HepG2 (cell line): Measurements from ENCODE around the gene MSI2. TPM values are rescaled to one million over a fixed set of nuclear protein-coding genes. Genes with fewer than 3 reads are reported as not detected.

Source experiments
- ADNP ChIP-seq: sonication (generic); formaldehyde crosslinking; IDR thresholded peaks from 2 replicates; pipeline ENCODE4 v1.4.0; 2020; ENCODE audit warnings: missing genetic modification reagents
- CHCHD3 ChIP-seq: sonication (generic); formaldehyde crosslinking; IDR thresholded peaks from 2 replicates; pipeline ENCODE4 v1.8.0; 2022; ENCODE audit warnings: mild to moderate bottlenecking, missing genetic modification reagents, moderate library complexity
- EHMT2 ChIP-seq: fragments of 200-600 bp; sonication (generic); IDR thresholded peaks from 2 replicates; pipeline ENCODE4 v1.7.0; 2017; ENCODE audit warnings: antibody characterized with exemption, low read depth, low read length, borderline replicate concordance
- GATA4 ChIP-seq: sonication (generic); IDR thresholded peaks from 2 replicates; pipeline ENCODE4 v1.6.1; 2016; ENCODE audit warnings: antibody characterized with exemption, low read depth, borderline replicate concordance
- HCFC1 ChIP-seq: fragments of 150-350 bp; IDR thresholded peaks from 2 replicates; pipeline ENCODE4 v1.6.1; 2014; ENCODE audit warnings: low read depth, low read length
- JUND ChIP-seq: sonication (generic); formaldehyde crosslinking; IDR thresholded peaks from 2 replicates; pipeline ENCODE4 v1.8.0; 2022; ENCODE audit warnings: mild to moderate bottlenecking, missing genetic modification reagents
- KMT2A ChIP-seq: sonication (generic); formaldehyde crosslinking; IDR thresholded peaks from 2 replicates; pipeline ENCODE4 v1.4.0; 2020; ENCODE audit warnings: missing genetic modification reagents
- MAFK ChIP-seq, 2 experiments: IDR thresholded peaks in 1 of 2; conservative IDR thresholded peaks in 1 of 2; 2 replicates each; pipeline ENCODE4 v1.6.1; 2011; ENCODE audit warnings: improper control_type of control experiment in 2 of 2, low read length in 2 of 2
- MIER3 ChIP-seq: IDR thresholded peaks from 2 replicates; pipeline ENCODE4 v1.6.1; 2016; ENCODE audit warnings: missing compliant biosample characterization, borderline replicate concordance
- ONECUT2 ChIP-seq: sonication (generic); formaldehyde crosslinking; IDR thresholded peaks from 2 replicates; pipeline ENCODE4 v1.4.0; 2020; ENCODE audit warnings: missing genetic modification reagents
- REXO4 ChIP-seq: sonication (generic); formaldehyde crosslinking; IDR thresholded peaks from 2 replicates; pipeline ENCODE4 v1.8.0; 2022; ENCODE audit warnings: missing genetic modification reagents, mild to moderate bottlenecking, borderline replicate concordance
- SIN3B ChIP-seq: fragments of 150-350 bp; IDR thresholded peaks from 2 replicates; pipeline ENCODE4 v1.6.1; 2014; ENCODE audit warnings: low read length
- SKI ChIP-seq: fragments of 450-650 bp; IDR thresholded peaks from one replicate; pipeline ENCODE4 v1.6.1; 2018; ENCODE audit warnings: mild to moderate bottlenecking; ENCODE audit not compliant: partially characterized antibody
- SMAD1 ChIP-seq: sonication (generic); formaldehyde crosslinking; IDR thresholded peaks from 2 replicates; pipeline ENCODE4 v1.4.0; 2020; ENCODE audit warnings: missing genetic modification reagents, low read depth, mild to moderate bottlenecking, borderline replicate concordance
- SP5 ChIP-seq: IDR thresholded peaks from 2 replicates; pipeline ENCODE4 v1.6.1; 2016; ENCODE audit warnings: low read depth, borderline replicate concordance
- XBP1 ChIP-seq: sonication (generic); formaldehyde crosslinking; IDR thresholded peaks from 2 replicates; pipeline ENCODE4 v1.5.0; 2020; ENCODE audit warnings: missing genetic modification reagents
- ZBTB25 ChIP-seq: IDR thresholded peaks from 2 replicates; pipeline ENCODE4 v1.6.1; 2018; ENCODE audit warnings: missing genetic modification reagents
- ZHX1 ChIP-seq: sonication (generic); formaldehyde crosslinking; IDR thresholded peaks from 2 replicates; pipeline ENCODE4 v1.8.1; 2022; ENCODE audit warnings: low read depth, mild to moderate bottlenecking, missing genetic modification reagents
- ZNF224 ChIP-seq: sonication (generic); formaldehyde crosslinking; IDR thresholded peaks from 2 replicates; pipeline ENCODE4 v1.5.0; 2020; ENCODE audit warnings: mild to moderate bottlenecking, missing genetic modification reagents
- ZNF296 ChIP-seq: sonication (generic); formaldehyde crosslinking; conservative IDR thresholded peaks from 2 replicates; pipeline ENCODE4 v1.5.0; 2020; ENCODE audit warnings: mild to moderate bottlenecking, missing genetic modification reagents
- ZNF343 ChIP-seq: sonication (generic); formaldehyde crosslinking; IDR thresholded peaks from 2 replicates; pipeline ENCODE4 v1.4.0; 2020; ENCODE audit warnings: mild to moderate bottlenecking, missing genetic modification reagents
- ZNF362 ChIP-seq: sonication (generic); formaldehyde crosslinking; IDR thresholded peaks from 2 replicates; pipeline ENCODE4 v1.4.0; 2020; ENCODE audit warnings: missing genetic modification reagents, mild to moderate bottlenecking, borderline replicate concordance
- ZNF441 ChIP-seq: sonication (generic); formaldehyde crosslinking; IDR thresholded peaks from 2 replicates; pipeline ENCODE4 v1.7.0; 2021; ENCODE audit warnings: missing genetic modification reagents, borderline replicate concordance
- ZNF557 ChIP-seq: sonication (generic); formaldehyde crosslinking; IDR thresholded peaks from 2 replicates; pipeline ENCODE4 v1.4.0; 2020; ENCODE audit warnings: missing genetic modification reagents
- ZNF766 ChIP-seq: sonication (generic); formaldehyde crosslinking; IDR thresholded peaks from 2 replicates; pipeline ENCODE4 v1.5.0; 2020; ENCODE audit warnings: missing genetic modification reagents, borderline replicate concordance
- ZNF777 ChIP-seq: sonication (generic); formaldehyde crosslinking; IDR thresholded peaks from 2 replicates; pipeline ENCODE4 v1.4.0; 2020; ENCODE audit warnings: missing genetic modification reagents
- polyA plus RNA-seq, 8 experiments: library from polyadenylated mRNA; depleted of rRNA in 3 of 8; stranded (reverse) in 7 of 8; unstranded in 1 of 8; fragments of >200 nt; fragmentation: Illumina TruSeq in 4 of 8; extraction: Trizol in 4 of 8; gene quantifications; 2 replicates each; pipeline versions ENCODE4 v1.2.1 to v1.2.3, GENCODE V29; 2011 to 2016; ENCODE audit warnings: low read depth in 4 of 8, missing spikeins in 1 of 8, mixed read lengths in 1 of 8; ENCODE audit not compliant: insufficient read depth in 1 of 8
- total RNA-seq, 5 experiments: library from RNA; depleted of rRNA; stranded (reverse); fragments of >200 nt; fragmentation: Illumina TruSeq; extraction: Trizol; gene quantifications; 2 replicates each; pipeline ENCODE4 v1.2.3, GENCODE V29; 2016; ENCODE audit warnings: low read depth in 1 of 5

Gene MSI2
- total and polyA plus RNA-seq, 2 of the 13 experiments (the other 11 are each of a cell fraction or from before 2014, with no cell fraction given): 77.5 to 78.4 TPM

GRCh38 chr17:57561072-57561861, 304.9 kb downstream of the MSI2 start (continued):
- TF ChIP-seq ZHX1 (CRISPR knock-in tag) (peak; percentile 66; the same call in 1 of the 2 replicates), SMAD1 (CRISPR knock-in tag) (peak; percentile 96), MAFK (conservative IDR thresholded peaks at IDR 0.05 in 1 of 2, IDR thresholded peaks at IDR 0.05 in 1 of 2; ENCODE audit: low read length in 2 of 2) (no peak), XBP1 (peak; percentile 81; the same call in 1 of the 2 replicates), ONECUT2 (CRISPR knock-in tag) (peak; percentile 77), MIER3 (CRISPR knock-in tag) (peak; percentile 100), REXO4 (CRISPR knock-in tag) (no peak), KMT2A (CRISPR knock-in tag) (peak; percentile 90), JUND (CRISPR knock-in tag) (peak; percentile 91), CHCHD3 (CRISPR knock-in tag) (no peak), ZBTB25 (CRISPR knock-in tag) (peak; percentile 98), ZNF777 (CRISPR knock-in tag) (peak; percentile 56), SP5 (CRISPR knock-in tag) (peak; percentile 99), SKI (peak; percentile 100), ZNF343 (no peak; the same call in 1 of the 2 replicates), ZNF441 (CRISPR knock-in tag) (peak; percentile 89; the same call in 1 of the 2 replicates), EHMT2 (no peak), GATA4 (peak; percentile 98), ZNF766 (peak; percentile 99), ZNF362 (CRISPR knock-in tag) (peak; percentile 88; the same call in 1 of the 2 replicates), ZNF296 (CRISPR knock-in tag) (no peak), HCFC1 (no peak), ADNP (peak; percentile 73), ZNF224 (CRISPR knock-in tag) (peak; percentile 76; the same call in 1 of the 2 replicates), ZNF557 (CRISPR knock-in tag) (peak; percentile 98), SIN3B (no peak; the same call in 1 of the 2 replicates)
